Medulla oblongata (tissue), 1 donor: ENCODE results near the gene IL23R.
"Not testable (repeated sequence)": the region's sequence is repeated elsewhere in the genome, so short reads cannot be mapped to it uniquely, and the experiment has no call there.

ENCODE experiments used
- DNase-seq: peaks from one replicate; pipeline ENCODE4 v3.0.0-alpha.2; 2015; ENCODE audit errors: extremely low spot score

IL23R gene

GRCh38 chr1:67192902-67193301 is 26.6 kb downstream of the IL23R start:
- DNase-seq: no peak

GRCh38 chr1:67193704-67194103 is 27.4 kb downstream of the IL23R start:
- DNase-seq: no peak

GRCh38 chr1:67194209-67194863 is 28.1 kb downstream of the IL23R start:
- no peak for DNase-seq

GRCh38 chr1:67200755-67201154 is 34.5 kb downstream of the IL23R start:
- no peak for DNase-seq

- DNase-seq: no peak
These were observed 35.6 kb downstream of the IL23R start for GRCh38 chr1:67201891-67202290.

GRCh38 chr1:67204298-67204980 is 38.2 kb downstream of the IL23R start:
- DNase-seq: no peak

GRCh38 chr1:67207398-67207797 is 41.1 kb downstream of the IL23R start:
- DNase-seq: not testable (repeated sequence)

GRCh38 chr1:67208217-67208616 is 42.0 kb downstream of the IL23R start:
- DNase-seq: no peak

GRCh38 chr1:67209521-67209920 is 43.3 kb downstream of the IL23R start:
- no peak for DNase-seq

- peak; percentile 9 for DNase-seq
These were observed 45.6 kb downstream of the IL23R start for GRCh38 chr1:67211589-67212563.

GRCh38 chr1:67213164-67213563 is 46.9 kb downstream of the IL23R start:
- DNase-seq: peak; percentile 6

- no peak for DNase-seq
These were observed 47.7 kb downstream of the IL23R start for GRCh38 chr1:67213948-67214347.

- DNase-seq: peak; percentile 5
These were observed 48.3 kb downstream of the IL23R start for GRCh38 chr1:67214420-67215174.

- DNase-seq: no peak
These were observed 50.1 kb downstream of the IL23R start for GRCh38 chr1:67216401-67216800.

- no peak for DNase-seq
These were observed 51.2 kb downstream of the IL23R start for GRCh38 chr1:67217417-67217816.

- DNase-seq: no peak
These were observed 51.7 kb downstream of the IL23R start for GRCh38 chr1:67217938-67218337.

- no peak for DNase-seq
These were observed 58.6 kb downstream of the IL23R start for GRCh38 chr1:67224856-67225255.

GRCh38 chr1:67226688-67227087 is 60.4 kb downstream of the IL23R start:
- no peak for DNase-seq

- no peak for DNase-seq
These were observed 60.9 kb downstream of the IL23R start for GRCh38 chr1:67227196-67227595.

- no peak for DNase-seq
These were observed 62.5 kb downstream of the IL23R start for GRCh38 chr1:67228791-67229190.

- no peak for DNase-seq
These were observed 64.3 kb downstream of the IL23R start for GRCh38 chr1:67230539-67230938.

- DNase-seq: no peak
These were observed 70.0 kb downstream of the IL23R start for GRCh38 chr1:67236277-67236676.
